IMR-90 (cell line): ENCODE measurements around the gene ELAVL1. TPM values are rescaled to one million over a fixed set of nuclear protein-coding genes. Genes with fewer than 3 reads are reported as not detected.

Experiments used
- ATAC-seq: fragments of 200-7000 bp; cut with Tn5 transposase; 2 replicates; pipeline ENCODE4 v1.9.1; 2020; ENCODE audit warnings: low read depth, mild to moderate bottlenecking, moderate library complexity
- BruUV-seq: library from RNA; stranded (reverse); fragments of 400-500 nt; replicated peaks from 2 replicates; lab custom pipeline; 2021; lab: Mats Ljungman, UMichigan
- CTCF ChIA-PET: fragments of 300-600 bp; formaldehyde crosslinking; extraction: SDS; loops from one replicate; lab custom pipeline; 2021; ENCODE audit warnings: antibody characterized with exemption; lab: Yijun Ruan, JAX
- POLR2A ChIA-PET: fragments of 300-600 bp; sonication (Branson Sonifier 250); formaldehyde crosslinking; loops from one replicate; lab custom pipeline; 2022; ENCODE audit warnings: antibody characterized with exemption; ENCODE audit not compliant: unreplicated experiment; lab: Charles Lee
- DNase-seq: peaks from one replicate; pipeline ENCODE4 v3.0.0; 2013
- H2AFZ ChIP-seq: replicated peaks from 2 replicates; pipeline ENCODE3; 2013; ENCODE audit warnings: low read length, mild to moderate bottlenecking; ENCODE audit not compliant: poor library complexity
- H2AK5ac ChIP-seq: 2 replicates; pipeline ENCODE4 v1.6.1; 2013; ENCODE audit warnings: low read depth, low read length, inconsistent platforms
- H2AK9ac ChIP-seq: replicated peaks from 2 replicates; pipeline ENCODE3; 2013; ENCODE audit warnings: mild to moderate bottlenecking, low read depth, low read length, moderate library complexity; ENCODE audit not compliant: poor library complexity
- H2BK120ac ChIP-seq: 2 replicates; pipeline ENCODE4 v1.6.1; 2013; ENCODE audit warnings: low read depth, low read length, inconsistent platforms
- H2BK15ac ChIP-seq: 3 replicates; pipeline ENCODE4 v1.6.1; 2013; ENCODE audit warnings: low read depth, low read length, inconsistent platforms
- H2BK20ac ChIP-seq: 2 replicates; pipeline ENCODE4 v1.6.1; 2013; ENCODE audit warnings: low read depth, mild to moderate bottlenecking, inconsistent platforms, low read length, moderate library complexity
- H2BK5ac ChIP-seq: 2 replicates; pipeline ENCODE4 v1.6.1; 2013; ENCODE audit warnings: mild to moderate bottlenecking, low read depth, low read length, inconsistent platforms; ENCODE audit not compliant: poor library complexity, severe bottlenecking
- H3K14ac ChIP-seq: replicated peaks from 2 replicates; pipeline ENCODE4 v1.6.1; 2013; ENCODE audit warnings: low read depth, low read length, inconsistent platforms
- H3K18ac ChIP-seq: 2 replicates; pipeline ENCODE4 v1.6.1; 2013; ENCODE audit warnings: low read depth, low read length, control low read depth
- H3K23ac ChIP-seq: 2 replicates; pipeline ENCODE4 v1.6.1; 2013; ENCODE audit warnings: low read depth, low read length, inconsistent platforms
- H3K27ac ChIP-seq: 2 replicates; pipeline ENCODE4 v1.5.1; 2013; ENCODE audit warnings: mild to moderate bottlenecking, control low read depth, low read length; ENCODE audit not compliant: insufficient read depth
- H3K27me3 ChIP-seq: 2 replicates; pipeline ENCODE4 v1.6.1; 2013; ENCODE audit warnings: low read length; ENCODE audit not compliant: control insufficient read depth, insufficient read depth
- H3K36me3 ChIP-seq: 2 replicates; pipeline ENCODE4 v1.6.1; 2013; ENCODE audit warnings: low read length, mixed read lengths; ENCODE audit not compliant: control insufficient read depth, insufficient read depth
- H3K4ac ChIP-seq: 2 replicates; pipeline ENCODE4 v1.6.1; 2013; ENCODE audit warnings: low read depth, low read length, inconsistent platforms
- H3K4me1 ChIP-seq: 2 replicates; pipeline ENCODE4 v1.6.1; 2013; ENCODE audit warnings: low read length, mixed read lengths; ENCODE audit not compliant: control insufficient read depth, insufficient read depth
- H3K4me2 ChIP-seq: 2 replicates; pipeline ENCODE4 v1.6.1; 2013; ENCODE audit warnings: low read depth, mild to moderate bottlenecking, control low read depth, low read length, moderate library complexity
- H3K4me3 ChIP-seq: 2 replicates; pipeline ENCODE4 v1.5.1; 2013; ENCODE audit warnings: low read depth, mild to moderate bottlenecking, control low read depth, low read length, moderate library complexity; ENCODE audit not compliant: insufficient read depth
- H3K56ac ChIP-seq: 2 replicates; pipeline ENCODE4 v1.6.1; 2013; ENCODE audit warnings: low read length, inconsistent platforms; ENCODE audit not compliant: insufficient read depth; ENCODE audit errors: extremely low read depth
- H3K79me1 ChIP-seq, 2 experiments: 2 replicates each; pipeline ENCODE4 v1.6.1; 2013; ENCODE audit warnings: low read length in 2 of 2, inconsistent platforms in 1 of 2, low read depth in 1 of 2
- H3K9ac ChIP-seq: 2 replicates; pipeline ENCODE4 v1.6.1; 2013; ENCODE audit warnings: low read depth, low read length, control low read depth
- H3K9me1 ChIP-seq: 2 replicates; pipeline ENCODE4 v1.6.1; 2013; ENCODE audit warnings: low read length, inconsistent platforms; ENCODE audit not compliant: insufficient read depth
- H3K9me3 ChIP-seq: 2 replicates; pipeline ENCODE4 v1.6.1; 2013; ENCODE audit warnings: low read length; ENCODE audit not compliant: control insufficient read depth, insufficient read depth
- H4K20me1 ChIP-seq: 2 replicates; pipeline ENCODE4 v1.6.1; 2013; ENCODE audit warnings: low read length, inconsistent platforms; ENCODE audit not compliant: insufficient read depth
- H4K5ac ChIP-seq: 2 replicates; pipeline ENCODE4 v1.6.1; 2013; ENCODE audit warnings: mild to moderate bottlenecking, low read depth, low read length, control low read depth
- H4K8ac ChIP-seq, 2 experiments: 2 replicates each; pipeline ENCODE4 v1.6.1; 2013; ENCODE audit warnings: low read depth in 2 of 2, low read length in 2 of 2, control low read depth in 1 of 2, inconsistent platforms in 1 of 2
- H4K91ac ChIP-seq: 2 replicates; pipeline ENCODE4 v1.6.1; 2013; ENCODE audit warnings: low read depth, low read length, inconsistent platforms; ENCODE audit not compliant: insufficient read depth
- CEBPB ChIP-seq: IDR thresholded peaks from 2 replicates; pipeline ENCODE4 v1.6.1; 2012; ENCODE audit warnings: low read depth, low read length, improper control_type of control experiment
- MAZ ChIP-seq: IDR thresholded peaks from 2 replicates; pipeline ENCODE4 v1.6.1; 2012; ENCODE audit warnings: low read depth, mild to moderate bottlenecking, low read length, improper control_type of control experiment, moderate library complexity, borderline replicate concordance
- POLR2A ChIP-seq: IDR thresholded peaks from 2 replicates; pipeline ENCODE4 v1.6.1; 2012; ENCODE audit warnings: mild to moderate bottlenecking, low read depth, low read length
- RAD21 ChIP-seq: IDR thresholded peaks from 2 replicates; pipeline ENCODE4 v1.6.1; 2012; ENCODE audit warnings: low read length, improper control_type of control experiment
- RCOR1 ChIP-seq: IDR thresholded peaks from 2 replicates; pipeline ENCODE4 v1.6.1; 2012; ENCODE audit warnings: mild to moderate bottlenecking, low read length, improper control_type of control experiment; ENCODE audit not compliant: insufficient replicate concordance
- WGBS, 2 experiments: methylation state at CpG; one replicate each; pipeline versions ENCODE4 v1.1.5 to v1.1.7; 2013; ENCODE audit warnings: missing lambda C conversion rate in 2 of 2; ENCODE audit not compliant: insufficient read length in 1 of 2; ENCODE audit errors: extremely low coverage in 2 of 2; 5-methylcytosine and 5-hydroxymethylcytosine counted together
- dilution Hi-C: fragments of 300-500 bp; cut with HindIII; formaldehyde crosslinking; loops from one replicate; pipeline ENCODE4 v1.14.3; 2018; ENCODE audit warnings: low sequenced_read_pairs; ENCODE audit not compliant: unreplicated experiment
- in situ Hi-C: fragments of 300-500 bp; cut with MboI; formaldehyde crosslinking; loops from 3 replicates; pipeline ENCODE4 v1.14.3; 2019; ENCODE audit warnings: low sequenced_read_pairs, inconsistent platforms, mixed read lengths
- intact Hi-C: fragments of 100-400 bp; cut with micrococcal nuclease; formaldehyde crosslinking; loops from 2 replicates; pipeline ENCODE4 v1.10.0; 2022
- polyA plus RNA-seq, 3 experiments: library from polyadenylated mRNA; depleted of rRNA; stranded (reverse); fragments of >200 nt; gene quantifications; 2 replicates each; pipeline ENCODE4 v1.2.3, GENCODE V29; 2012; ENCODE audit warnings: low replicate concordance in 1 of 3
- total RNA-seq: library from RNA; depleted of rRNA; stranded (reverse); fragments of >200 nt; gene quantifications from 2 replicates; pipeline ENCODE4 v1.2.3, GENCODE V29; 2012
- TF ChIP-seq, protein P1 (sequence below): fragments of 150-350 bp; IDR thresholded peaks from 2 replicates; pipeline ENCODE4 v1.6.1; 2017; ENCODE audit warnings: mild to moderate bottlenecking, antibody characterized with exemption, low read length, low read depth
- TF ChIP-seq, protein P2 (sequence below): fragments of 150-350 bp; IDR thresholded peaks from 2 replicates; pipeline ENCODE4 v1.6.1; 2016; ENCODE audit warnings: low read depth, mild to moderate bottlenecking, low read length, moderate library complexity, borderline replicate concordance

ELAVL1 gene
- total and polyA plus RNA-seq, 2 of the 4 experiments (the other 2 are of a cell fraction), result 55.6 to 59.0 TPM

DNA sequence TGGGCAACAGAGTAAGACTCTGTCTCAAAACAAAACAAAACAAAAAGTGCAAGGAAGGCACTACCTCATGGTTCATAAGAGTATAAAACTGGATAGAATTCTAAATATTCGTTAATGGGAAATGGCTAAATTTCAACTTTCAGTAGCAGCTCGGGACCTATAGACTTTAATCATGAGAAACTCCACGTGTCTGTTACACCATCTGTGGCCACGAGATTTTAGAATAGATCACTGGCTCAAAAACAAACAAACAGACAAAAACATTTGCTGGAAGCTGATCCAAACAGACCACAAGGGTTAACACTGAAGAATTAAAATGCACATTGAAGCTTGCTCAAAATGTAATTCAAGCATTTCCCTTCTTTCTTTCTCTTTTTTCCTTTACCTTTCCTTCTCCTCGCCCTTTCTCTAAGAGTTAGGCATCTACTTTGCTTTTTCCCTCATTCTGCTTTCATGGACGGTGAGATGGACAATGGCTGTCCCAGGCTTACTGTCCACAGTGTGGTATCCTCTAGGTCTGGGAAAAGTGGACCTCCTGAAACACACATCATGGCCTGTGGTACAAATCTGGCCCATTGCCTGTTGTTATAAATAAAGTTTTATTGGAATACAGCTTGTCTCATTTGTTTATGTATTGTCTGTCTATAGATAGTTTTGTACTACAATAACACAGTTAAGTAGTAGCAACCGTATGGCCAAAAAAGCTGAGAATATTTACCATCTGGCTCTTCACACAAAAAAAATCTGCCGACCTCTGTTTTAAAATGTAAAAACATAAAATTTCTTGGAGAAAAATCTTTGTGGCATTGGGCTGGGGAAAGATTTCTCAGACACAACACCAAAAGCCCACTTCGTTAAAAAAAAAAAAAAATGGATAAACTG, 10.3 kb downstream of the ELAVL1 start:
- peaks cover 37 to 78% of the 10 kb centered on the region in 2 experiments for H3K79me1 ChIP-seq
- no peak overlapping the region for H2BK15ac ChIP-seq
- no peak overlapping the region for H3K4me3 ChIP-seq
- BruUV-seq, result no TSS peak
- H4K91ac ChIP-seq, result no peak overlapping the region
- H2BK120ac ChIP-seq, result no peak overlapping the region
- intact Hi-C loops (no loop called here), dilution Hi-C loops (no loop called here), in situ Hi-C loops (no loop called here)
- H2AK9ac ChIP-seq, result no peak overlapping the region
- H3K27me3 ChIP-seq, result no peaks in the 10 kb centered on the region
- no peak overlapping the region for H2AK5ac ChIP-seq
- no peak overlapping the region for H3K27ac ChIP-seq
- POLR2A ChIA-PET, result interaction anchor here (0.5 kb wide), 1 partner anchor 35 kb away, joined by 4 read pairs; no protein-coding TSS in a partner anchor
- TF ChIP-seq, protein P1, sequence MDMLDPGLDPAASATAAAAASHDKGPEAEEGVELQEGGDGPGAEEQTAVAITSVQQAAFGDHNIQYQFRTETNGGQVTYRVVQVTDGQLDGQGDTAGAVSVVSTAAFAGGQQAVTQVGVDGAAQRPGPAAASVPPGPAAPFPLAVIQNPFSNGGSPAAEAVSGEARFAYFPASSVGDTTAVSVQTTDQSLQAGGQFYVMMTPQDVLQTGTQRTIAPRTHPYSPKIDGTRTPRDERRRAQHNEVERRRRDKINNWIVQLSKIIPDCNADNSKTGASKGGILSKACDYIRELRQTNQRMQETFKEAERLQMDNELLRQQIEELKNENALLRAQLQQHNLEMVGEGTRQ, result no peak
- TF ChIP-seq RCOR1 (no peak), RAD21 (no peak), MAZ (no peak), POLR2A (no peak), CEBPB (no peak)
- TF ChIP-seq, protein P2, sequence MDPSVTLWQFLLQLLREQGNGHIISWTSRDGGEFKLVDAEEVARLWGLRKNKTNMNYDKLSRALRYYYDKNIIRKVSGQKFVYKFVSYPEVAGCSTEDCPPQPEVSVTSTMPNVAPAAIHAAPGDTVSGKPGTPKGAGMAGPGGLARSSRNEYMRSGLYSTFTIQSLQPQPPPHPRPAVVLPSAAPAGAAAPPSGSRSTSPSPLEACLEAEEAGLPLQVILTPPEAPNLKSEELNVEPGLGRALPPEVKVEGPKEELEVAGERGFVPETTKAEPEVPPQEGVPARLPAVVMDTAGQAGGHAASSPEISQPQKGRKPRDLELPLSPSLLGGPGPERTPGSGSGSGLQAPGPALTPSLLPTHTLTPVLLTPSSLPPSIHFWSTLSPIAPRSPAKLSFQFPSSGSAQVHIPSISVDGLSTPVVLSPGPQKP, result no peak
- H3K36me3 ChIP-seq, result peaks cover 17% of the 10 kb centered on the region
- ATAC-seq (no peak), DNase-seq (peak; percentile 10)
- H3K23ac ChIP-seq, result no peak overlapping the region
- H3K14ac ChIP-seq, result no peak overlapping the region
- H3K4me2 ChIP-seq, result no peak overlapping the region
- H3K56ac ChIP-seq, result no peak overlapping the region
- H3K9me3 ChIP-seq, result no peaks in the 10 kb centered on the region
- no peak overlapping the region for H2AFZ ChIP-seq
- H3K4ac ChIP-seq, result no peak overlapping the region
- H4K8ac ChIP-seq, result no peak overlapping the region
- H4K5ac ChIP-seq, result no peak overlapping the region
- peaks cover 3% of the 10 kb centered on the region for H3K4me1 ChIP-seq
- no peak overlapping the region for H3K9ac ChIP-seq
- no peak overlapping the region for H2BK5ac ChIP-seq
- CTCF ChIA-PET, result no interaction called here
- H2BK20ac ChIP-seq, result no peak overlapping the region
- H3K18ac ChIP-seq, result no peak overlapping the region
- H3K9me1 ChIP-seq, result peaks cover 8% of the 10 kb centered on the region
- H4K20me1 ChIP-seq, result peaks cover 94% of the 10 kb centered on the region
- 54% methylated on average over 2 of the region's 9 CpGs; no CpG with 5 or more reads in 1 of the 2 experiments for WGBS, 2 experiments
